SU-DHL-6 (cell line): ENCODE measurements around the gene PRKCD.

Experiments used
- H2AFZ ChIP-seq: fragments of 200-600 bp; sonication (generic); 2 replicates; pipeline ENCODE4 v1.6.1; 2014; ENCODE audit warnings: low read depth, mild to moderate bottlenecking, moderate library complexity, mixed read lengths, antibody characterized with exemption, low read length; ENCODE audit not compliant: severe bottlenecking
- H3F3A ChIP-seq: fragments of 200-600 bp; shearing (Covaris generic); 2 replicates; pipeline ENCODE4 v1.6.0; 2016; ENCODE audit warnings: antibody characterized with exemption, mild to moderate bottlenecking; ENCODE audit not compliant: insufficient read depth
- H3K27ac ChIP-seq: fragments of 200-600 bp; sonication (generic); 2 replicates; pipeline ENCODE4 v1.5.1; 2016; ENCODE audit warnings: low read depth, mild to moderate bottlenecking, low read length, moderate library complexity, mixed read lengths
- H3K27me3 ChIP-seq: fragments of 200-600 bp; sonication (generic), shearing (Covaris generic); 2 replicates; pipeline ENCODE4 v1.6.0; 2014; ENCODE audit warnings: mild to moderate bottlenecking, low read length
- H3K36me3 ChIP-seq: fragments of 200-600 bp; sonication (generic); 2 replicates; pipeline ENCODE4 v1.6.1; 2014; ENCODE audit warnings: mild to moderate bottlenecking, low read length, mixed read lengths
- H3K4me2 ChIP-seq: fragments of 300-600, 200-600 bp; shearing (Covaris generic), sonication (generic); 2 replicates; pipeline ENCODE4 v1.6.0; 2014; ENCODE audit warnings: low read length, low read depth, mild to moderate bottlenecking; ENCODE audit not compliant: poor library complexity, severe bottlenecking
- H3K4me3 ChIP-seq: fragments of 200-600 bp; sonication (generic); 2 replicates; pipeline ENCODE4 v1.5.1; 2014; ENCODE audit warnings: antibody characterized with exemption, low read length, mild to moderate bottlenecking, mixed read lengths; ENCODE audit not compliant: insufficient read depth, poor library complexity, severe bottlenecking
- H3K79me2 ChIP-seq: fragments of 200-600 bp; sonication (generic); 2 replicates; pipeline ENCODE4 v1.6.1; 2014; ENCODE audit warnings: mild to moderate bottlenecking, low read length, moderate library complexity; ENCODE audit not compliant: insufficient read depth
- H3K9ac ChIP-seq: fragments of 200-600 bp; sonication (generic); 2 replicates; pipeline ENCODE4 v1.7.0; 2014; ENCODE audit warnings: mild to moderate bottlenecking, low read length
- H3K9me2 ChIP-seq: fragments of 200-600 bp; sonication (generic); replicated peaks from 2 replicates; pipeline ENCODE4 v1.6.1; 2014; ENCODE audit warnings: low read length; ENCODE audit not compliant: insufficient read depth
- H3K9me3 ChIP-seq: fragments of 200-600 bp; sonication (generic); 2 replicates; pipeline ENCODE4 v1.6.1; 2014; ENCODE audit warnings: low read length, mixed read lengths; ENCODE audit not compliant: insufficient read depth
- H4K20me1 ChIP-seq: fragments of 200-600 bp; sonication (generic); 2 replicates; pipeline ENCODE4 v1.6.1; 2014; ENCODE audit warnings: low read depth, mild to moderate bottlenecking, antibody characterized with exemption, low read length, moderate library complexity, mixed read lengths
- EZH2phosphoT487 ChIP-seq: fragments of 200-600 bp; sonication (generic), shearing (Covaris generic); conservative IDR thresholded peaks from 2 replicates; pipeline ENCODE4 v1.6.1; 2018; ENCODE audit warnings: mild to moderate bottlenecking, antibody characterized with exemption, low read length, moderate library complexity, mixed read lengths
- TF ChIP-seq, protein P1 (sequence below): fragments of 200-600 bp; sonication (generic); IDR thresholded peaks from one replicate; pipeline ENCODE4 v1.5.1; 2017; ENCODE audit warnings: antibody characterized with exemption, mild to moderate bottlenecking, low read length, moderate library complexity; ENCODE audit not compliant: insufficient read depth, poor library complexity, severe bottlenecking

The PRKCD gene

DNA sequence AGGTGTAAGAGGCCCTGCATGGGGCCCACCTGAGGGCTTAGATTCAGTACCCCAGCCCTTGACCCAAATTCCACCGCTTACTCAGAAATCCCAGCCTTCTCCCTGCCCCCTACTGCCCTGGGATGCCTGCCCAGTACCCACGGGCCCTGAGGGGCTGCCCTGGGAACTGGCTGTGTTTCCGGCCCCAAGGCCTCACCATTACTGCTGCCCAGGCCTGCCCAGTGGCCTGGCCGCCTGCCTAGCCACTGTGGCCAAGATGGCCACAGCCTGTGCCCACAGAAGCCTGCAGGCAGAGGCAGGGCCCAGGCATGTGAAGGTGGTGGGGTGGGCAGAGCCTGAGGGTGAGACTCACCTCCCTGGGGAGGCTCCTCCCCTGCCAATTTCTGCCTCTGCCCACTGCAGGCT, 6.1 kb upstream of the PRKCD start:
- H3K27me3 ChIP-seq = no peaks in the 10 kb centered on the region
- no peak overlapping the region for H3K4me3 ChIP-seq
- H3K9me3 ChIP-seq = no peaks in the 10 kb centered on the region
- no peaks in the 10 kb centered on the region for H4K20me1 ChIP-seq
- H3K79me2 ChIP-seq = no peaks in the 10 kb centered on the region
- TF ChIP-seq, protein P1, sequence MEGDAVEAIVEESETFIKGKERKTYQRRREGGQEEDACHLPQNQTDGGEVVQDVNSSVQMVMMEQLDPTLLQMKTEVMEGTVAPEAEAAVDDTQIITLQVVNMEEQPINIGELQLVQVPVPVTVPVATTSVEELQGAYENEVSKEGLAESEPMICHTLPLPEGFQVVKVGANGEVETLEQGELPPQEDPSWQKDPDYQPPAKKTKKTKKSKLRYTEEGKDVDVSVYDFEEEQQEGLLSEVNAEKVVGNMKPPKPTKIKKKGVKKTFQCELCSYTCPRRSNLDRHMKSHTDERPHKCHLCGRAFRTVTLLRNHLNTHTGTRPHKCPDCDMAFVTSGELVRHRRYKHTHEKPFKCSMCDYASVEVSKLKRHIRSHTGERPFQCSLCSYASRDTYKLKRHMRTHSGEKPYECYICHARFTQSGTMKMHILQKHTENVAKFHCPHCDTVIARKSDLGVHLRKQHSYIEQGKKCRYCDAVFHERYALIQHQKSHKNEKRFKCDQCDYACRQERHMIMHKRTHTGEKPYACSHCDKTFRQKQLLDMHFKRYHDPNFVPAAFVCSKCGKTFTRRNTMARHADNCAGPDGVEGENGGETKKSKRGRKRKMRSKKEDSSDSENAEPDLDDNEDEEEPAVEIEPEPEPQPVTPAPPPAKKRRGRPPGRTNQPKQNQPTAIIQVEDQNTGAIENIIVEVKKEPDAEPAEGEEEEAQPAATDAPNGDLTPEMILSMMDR = no peak
- TF ChIP-seq EZH2phosphoT487 = no peak
- no peak overlapping the region for H3K27ac ChIP-seq
- no peaks in the 10 kb centered on the region for H3K9me2 ChIP-seq
- H3F3A ChIP-seq = 0 out of 2 replicates have a peak, but pooled peaks cover 4% of the 10 kb centered on the region
- H2AFZ ChIP-seq = no peak overlapping the region
- H3K36me3 ChIP-seq = no peaks in the 10 kb centered on the region
- no peak overlapping the region for H3K9ac ChIP-seq
- no peak overlapping the region for H3K4me2 ChIP-seq

DNA sequence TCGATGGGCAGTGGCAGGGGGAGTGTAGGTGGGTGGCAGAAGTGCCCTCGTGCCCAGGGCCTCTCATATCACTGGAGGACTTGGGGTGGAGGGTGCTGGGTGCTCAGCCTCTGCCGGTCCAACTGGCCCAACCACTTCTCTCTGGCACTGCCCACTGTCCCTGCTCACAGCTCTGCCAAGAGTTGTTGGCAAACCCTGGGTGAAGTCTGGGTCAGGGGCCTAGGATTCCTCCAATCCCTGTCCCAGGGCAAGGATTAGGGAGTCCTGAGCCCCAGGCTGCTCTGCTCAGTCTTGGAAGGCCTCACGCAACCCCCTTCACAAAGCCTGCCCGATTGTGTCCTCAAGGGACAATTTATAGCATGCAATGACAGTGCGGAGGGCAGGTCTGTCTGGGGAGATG, 5.2 kb upstream of the PRKCD start:
- no peak overlapping the region for H3K9ac ChIP-seq
- H3K4me2 ChIP-seq = no peak overlapping the region
- TF ChIP-seq EZH2phosphoT487 = no peak
- TF ChIP-seq, protein P1 = no peak
- 0 out of 2 replicates have a peak, but pooled peaks cover 4% of the 10 kb centered on the region for H3F3A ChIP-seq
- no peak overlapping the region for H3K27ac ChIP-seq
- no peak overlapping the region for H2AFZ ChIP-seq
- no peaks in the 10 kb centered on the region for H3K27me3 ChIP-seq
- H3K9me2 ChIP-seq = no peaks in the 10 kb centered on the region
- no peaks in the 10 kb centered on the region for H3K79me2 ChIP-seq
- no peaks in the 10 kb centered on the region for H3K9me3 ChIP-seq
- no peaks in the 10 kb centered on the region for H4K20me1 ChIP-seq
- H3K36me3 ChIP-seq = no peaks in the 10 kb centered on the region
- H3K4me3 ChIP-seq = no peak overlapping the region

DNA sequence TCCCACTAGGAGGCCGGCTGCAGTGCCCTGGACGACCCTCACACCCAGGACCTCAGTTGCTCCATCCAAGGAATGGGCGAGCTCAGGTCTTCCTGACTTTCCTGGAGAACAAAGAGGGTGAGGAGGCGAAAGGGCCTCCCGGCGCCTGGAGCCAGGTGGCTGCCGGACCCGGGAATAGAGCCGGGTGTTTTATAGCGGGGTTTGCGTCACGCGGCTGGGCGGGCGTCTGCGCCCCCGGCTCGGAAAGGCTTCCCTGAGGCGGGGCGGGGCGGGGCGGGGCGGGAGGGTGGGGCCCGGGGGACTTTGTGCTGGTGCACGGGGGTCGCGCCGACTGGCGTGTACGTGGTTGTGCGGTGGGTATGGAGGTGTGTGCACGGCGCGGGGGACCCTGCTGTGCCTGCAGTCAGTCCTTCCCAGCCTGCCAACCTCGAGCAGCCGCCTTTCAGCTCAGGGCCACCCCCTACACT, 4.6 kb upstream of the PRKCD start:
- H3F3A ChIP-seq = 0 out of 2 replicates have a peak, but pooled peaks cover 4% of the 10 kb centered on the region
- no peak overlapping the region for H3K9ac ChIP-seq
- peaks cover 2% of the 10 kb centered on the region; the same call in 1 of the 2 replicates for H3K79me2 ChIP-seq
- no peak overlapping the region for H3K4me3 ChIP-seq
- H4K20me1 ChIP-seq = no peaks in the 10 kb centered on the region
- no peaks in the 10 kb centered on the region for H3K27me3 ChIP-seq
- H3K9me2 ChIP-seq = no peaks in the 10 kb centered on the region
- H3K27ac ChIP-seq = no peak overlapping the region
- no peaks in the 10 kb centered on the region for H3K9me3 ChIP-seq
- H3K36me3 ChIP-seq = no peaks in the 10 kb centered on the region
- H3K4me2 ChIP-seq = no peak overlapping the region
- H2AFZ ChIP-seq = no peak overlapping the region
- TF ChIP-seq, protein P1 = no peak
- no peak for TF ChIP-seq EZH2phosphoT487
